Measurements from ENCODE around the gene ARID4B.
"Not testable (repeated sequence)": the region's sequence is repeated elsewhere in the genome, so short reads cannot be mapped to it uniquely, and the experiment has no call there.

Gene ARID4B

DNA sequence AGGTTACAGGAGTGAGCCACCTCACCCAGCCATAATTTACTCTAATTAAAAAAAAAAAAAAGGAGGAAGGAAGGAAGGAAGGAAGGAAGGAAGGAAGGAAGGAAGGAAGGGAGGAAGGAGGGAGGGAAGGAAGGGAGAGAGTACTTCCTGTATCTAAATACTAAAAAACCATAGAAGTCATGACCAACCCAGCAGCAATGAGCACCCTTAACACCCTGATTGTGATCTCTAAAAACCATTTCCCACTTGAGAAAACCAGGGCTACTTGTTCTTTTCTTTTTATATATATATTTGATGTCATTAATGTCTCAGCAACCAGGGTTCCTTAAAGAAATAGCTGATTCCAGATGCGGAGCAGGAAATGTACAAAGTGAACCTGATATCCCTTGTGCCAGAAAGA is 31.2 kb downstream of the ARID4B start:
- DNase-seq = no peak

DNA sequence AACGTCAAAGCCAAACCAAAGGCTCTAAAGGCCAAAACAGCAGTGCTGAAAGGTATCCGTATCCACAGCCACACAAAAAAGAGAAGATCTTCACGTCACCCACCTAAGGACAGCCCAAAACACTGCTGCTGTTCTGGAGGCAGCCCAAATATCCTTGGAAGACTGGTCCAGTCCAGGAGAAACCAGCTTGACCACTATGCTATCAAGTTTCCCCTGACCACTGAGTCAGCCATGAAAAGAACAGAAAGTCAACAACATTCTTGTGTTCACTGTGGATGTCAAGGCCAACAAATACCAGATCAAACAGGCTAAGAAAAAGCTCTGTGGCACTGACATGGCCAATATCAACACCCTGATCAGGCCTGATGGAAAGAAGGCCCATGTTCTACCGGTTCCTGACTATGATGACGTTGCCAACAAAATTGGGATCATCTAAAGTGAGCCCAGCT is 32.1 kb downstream of the ARID4B start:
- DNase-seq = no peak

DNA sequence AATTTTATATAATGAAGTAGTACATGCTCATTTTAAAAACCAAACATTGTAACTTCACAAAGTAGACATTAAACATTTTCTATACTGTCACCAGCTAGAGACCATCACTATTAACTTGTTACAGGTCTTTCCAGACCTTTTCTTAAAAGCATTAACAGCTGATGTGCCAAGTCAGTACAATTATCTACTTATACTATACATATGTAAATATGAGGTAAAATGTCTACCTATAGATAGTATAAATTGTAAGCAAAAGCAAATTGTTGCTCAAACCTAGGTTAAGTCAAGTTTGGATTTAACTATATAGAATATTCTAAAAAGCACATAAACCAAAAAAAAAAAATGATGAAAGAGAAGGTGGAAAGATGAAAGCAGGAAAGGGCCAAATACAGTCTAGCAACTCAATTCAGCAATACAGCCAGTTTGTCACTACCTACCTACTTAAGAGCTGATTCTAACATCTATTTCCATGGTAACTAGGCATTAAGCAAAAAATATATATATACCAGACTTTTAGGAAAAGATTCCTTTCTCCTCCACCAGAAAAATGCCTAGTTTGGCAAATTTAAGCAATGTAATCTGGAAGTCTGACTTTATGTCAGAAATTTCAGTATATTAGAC is 34.5 kb downstream of the ARID4B start:
- no peak for DNase-seq

DNA sequence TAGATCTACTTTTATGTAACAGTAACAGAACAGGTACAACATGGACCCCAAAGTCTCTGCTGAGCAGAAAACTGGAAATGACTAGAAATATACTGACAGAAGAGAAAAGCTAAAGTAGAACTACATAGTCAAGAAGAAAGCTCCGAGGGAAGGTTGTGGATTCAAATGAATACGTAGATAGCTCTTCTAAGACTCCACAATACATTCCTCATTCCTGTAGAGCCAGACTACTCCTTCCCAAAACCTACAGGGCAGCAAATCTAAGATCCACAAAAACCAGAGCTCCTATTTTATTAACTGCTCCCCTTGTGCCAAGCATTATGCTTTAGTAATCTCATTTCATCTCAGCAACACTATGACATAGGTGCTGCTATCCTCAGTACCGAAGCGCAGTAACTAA is 35.2 kb downstream of the ARID4B start:
- DNase-seq = no peak

DNA sequence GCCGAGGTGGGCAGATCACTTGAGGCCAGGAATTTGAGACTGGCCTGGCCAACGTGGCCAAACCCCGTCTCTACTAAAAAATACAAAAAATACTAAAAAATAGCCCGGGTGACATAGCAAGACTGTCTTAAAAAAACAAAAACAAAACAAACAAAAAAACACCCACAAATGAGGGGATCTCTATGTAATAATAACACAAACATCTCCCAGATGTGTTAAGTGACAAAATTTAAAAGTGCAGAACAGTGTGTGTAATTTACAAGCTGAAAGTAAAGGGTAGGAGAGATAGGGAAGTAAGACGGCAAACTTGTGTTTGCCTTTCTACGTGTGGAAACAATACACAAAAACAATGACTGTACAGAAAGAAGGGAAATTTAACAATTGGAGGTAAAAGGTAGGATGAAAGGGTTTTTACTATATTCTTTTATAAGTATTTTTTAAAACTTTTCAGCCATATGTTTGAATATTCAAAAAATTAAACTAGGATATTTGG is 36.3 kb downstream of the ARID4B start:
- DNase-seq = no peak

DNA sequence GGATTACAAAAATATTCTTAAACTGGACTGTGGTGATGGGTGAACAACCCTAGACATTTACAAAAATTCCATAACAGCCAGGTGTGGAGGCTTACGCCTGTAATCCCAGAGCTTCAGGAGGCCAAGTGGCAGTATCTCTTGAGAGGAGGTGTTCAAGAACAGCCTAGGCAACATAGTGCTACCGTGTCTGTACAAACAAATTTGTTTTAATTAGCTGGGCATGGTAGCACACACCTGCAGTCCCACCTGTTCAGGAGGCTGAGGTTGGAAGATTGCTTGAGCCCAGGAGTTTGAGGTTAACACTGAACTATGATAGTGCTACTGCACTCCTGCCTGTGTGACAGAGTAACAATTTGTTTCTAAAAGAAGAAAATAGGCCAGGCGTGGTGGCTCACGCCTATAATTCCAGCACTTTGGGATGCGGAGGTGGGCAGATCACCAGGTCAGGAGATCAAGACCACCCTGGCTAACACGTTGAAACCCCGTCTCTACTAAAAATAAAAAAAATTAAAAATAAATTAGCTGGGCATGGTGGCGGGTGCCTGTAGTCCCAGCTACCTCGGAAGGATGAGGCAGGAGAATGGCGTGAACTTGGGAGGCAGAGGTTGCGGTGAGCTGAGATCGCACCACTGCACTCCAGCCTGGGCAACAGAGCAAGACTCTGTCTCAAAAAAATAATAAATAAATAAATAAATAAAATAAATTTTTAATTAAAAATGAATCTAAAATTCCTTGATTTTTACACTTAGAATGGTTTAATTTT is 37.1 kb downstream of the ARID4B start:
- DNase-seq = no peak

DNA sequence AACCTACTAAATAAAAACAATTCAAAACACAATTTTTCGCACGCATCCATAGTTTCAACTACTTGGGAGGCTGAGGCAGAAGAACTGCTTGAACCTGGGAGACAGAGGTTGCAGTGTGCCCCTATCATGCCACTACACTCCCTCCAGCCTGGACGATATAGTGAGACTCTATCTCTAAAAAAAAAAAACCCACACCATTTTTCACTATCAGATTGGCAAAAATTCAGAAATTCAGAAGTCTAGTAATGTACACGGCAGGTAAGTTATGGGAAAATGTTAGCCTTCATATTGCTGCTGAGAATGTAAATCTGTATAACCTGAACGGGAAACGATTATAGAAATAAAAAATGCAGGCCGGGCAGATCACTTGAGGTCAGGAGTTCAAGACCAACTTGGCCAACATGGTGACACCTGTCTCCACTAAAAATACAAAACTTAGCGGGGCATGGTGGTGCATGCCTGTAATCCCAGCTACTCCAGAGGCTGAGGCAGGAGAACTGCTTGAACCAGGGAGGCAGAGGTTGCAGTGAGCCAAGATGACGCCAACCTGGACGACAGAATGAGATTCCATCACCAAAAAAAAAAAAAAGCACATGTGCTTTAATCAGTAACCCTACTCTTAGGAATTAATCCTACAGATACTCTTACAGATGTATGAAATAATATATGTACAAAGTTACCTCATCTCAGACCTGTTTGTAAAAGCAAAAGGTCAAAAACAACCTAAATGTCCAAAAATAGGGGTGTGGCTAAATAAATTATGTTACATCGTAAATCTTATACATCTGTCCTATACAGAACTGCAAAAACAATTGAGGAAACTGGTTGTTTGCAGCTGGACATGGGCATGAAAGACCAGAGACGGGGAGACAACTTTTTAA is 37.9 kb downstream of the ARID4B start:
- no peak for DNase-seq

DNA sequence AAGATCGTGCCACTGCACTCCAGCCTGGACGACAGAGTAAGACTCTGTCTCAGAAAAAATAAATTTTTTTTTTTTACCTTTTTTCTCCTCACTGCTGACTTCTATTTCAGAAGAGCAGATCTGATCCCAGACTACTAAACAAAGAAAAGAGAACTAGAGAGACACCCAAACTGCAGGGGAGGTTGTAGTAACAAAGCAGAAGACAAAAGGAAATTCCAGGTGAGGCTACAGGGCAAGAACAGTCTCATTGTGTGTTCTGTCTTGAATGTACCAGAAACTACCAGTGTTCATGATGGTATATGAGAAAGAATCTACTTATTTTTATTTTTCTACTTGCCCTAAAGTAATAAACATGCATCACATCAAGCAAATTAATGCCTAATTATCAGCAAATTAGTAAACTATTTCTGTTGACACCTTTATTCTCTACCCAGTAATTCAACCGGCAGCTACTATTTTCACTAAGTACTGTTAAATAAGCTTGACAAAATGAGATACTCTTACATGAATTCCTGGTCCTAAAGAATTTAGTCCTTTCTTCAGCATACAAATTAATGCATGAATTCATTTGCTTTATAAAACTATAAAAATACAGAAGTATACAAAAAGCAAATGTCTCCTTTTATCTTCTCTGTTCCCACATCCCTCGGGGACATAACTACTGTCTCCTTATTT is 40.6 kb downstream of the ARID4B start:
- no peak for DNase-seq

DNA sequence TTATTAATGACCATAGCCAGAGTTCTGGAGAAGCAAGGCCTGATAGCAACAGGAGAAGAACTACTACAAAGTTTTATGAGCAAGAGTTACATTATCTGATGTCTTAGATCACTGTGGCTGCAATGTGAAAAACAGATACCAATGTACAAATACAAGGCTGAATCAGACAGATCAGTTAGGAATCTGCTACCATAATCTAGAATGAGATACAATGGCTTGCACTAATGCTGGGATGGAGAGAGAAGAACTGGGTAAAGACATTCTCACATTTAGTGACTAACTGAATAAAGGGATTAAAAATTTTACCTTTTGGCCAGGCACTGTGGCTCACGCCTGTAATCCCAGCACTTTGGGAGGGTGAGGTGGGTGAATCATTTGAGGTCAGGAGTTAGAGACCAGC is 41.3 kb downstream of the ARID4B start:
- no peak for DNase-seq

DNA sequence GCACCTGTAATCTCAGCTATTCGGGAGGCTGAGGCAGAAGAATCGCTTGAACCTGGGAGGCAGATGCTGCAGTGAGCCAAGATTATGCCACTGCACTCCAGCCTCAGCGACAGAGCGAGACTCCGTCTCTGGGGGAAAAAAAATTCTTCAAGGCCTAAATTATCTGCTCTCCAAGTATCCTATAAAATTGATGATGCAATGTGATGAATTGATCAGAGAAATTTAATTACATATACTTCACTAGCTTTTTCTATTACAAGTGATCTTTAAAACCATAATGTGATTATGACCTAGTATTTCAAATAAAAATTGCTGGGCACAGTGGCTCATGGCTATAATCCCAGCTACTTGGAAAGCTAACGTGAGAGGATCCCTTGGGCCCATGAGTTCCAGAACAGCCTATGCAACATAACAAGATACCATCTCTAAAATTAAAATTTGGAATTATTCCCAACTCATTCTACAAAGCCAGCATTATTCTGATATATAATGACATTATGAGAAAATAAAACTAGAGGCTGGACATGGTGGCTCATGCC is 43.7 kb downstream of the ARID4B start:
- DNase-seq = no peak

DNA sequence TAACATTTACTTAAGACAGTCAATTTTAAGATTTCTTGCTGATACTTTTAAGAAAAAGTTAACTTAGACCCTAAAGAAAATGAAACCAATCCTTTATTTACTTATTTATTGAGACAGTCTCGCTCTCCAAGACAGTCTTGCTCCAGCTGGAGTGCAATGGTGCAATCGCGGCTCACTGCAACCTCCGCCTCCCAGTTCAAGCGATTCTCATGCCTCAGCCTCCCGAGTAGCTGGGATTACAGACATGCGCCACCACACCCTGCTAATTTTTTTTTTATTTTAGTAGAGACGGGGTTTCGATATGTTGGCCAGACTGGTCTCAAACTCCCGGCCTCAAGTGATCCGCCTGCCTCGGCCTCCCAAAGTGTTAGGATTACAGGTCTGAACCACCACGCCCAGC is 44.3 kb downstream of the ARID4B start:
- not testable (repeated sequence) for DNase-seq

DNA sequence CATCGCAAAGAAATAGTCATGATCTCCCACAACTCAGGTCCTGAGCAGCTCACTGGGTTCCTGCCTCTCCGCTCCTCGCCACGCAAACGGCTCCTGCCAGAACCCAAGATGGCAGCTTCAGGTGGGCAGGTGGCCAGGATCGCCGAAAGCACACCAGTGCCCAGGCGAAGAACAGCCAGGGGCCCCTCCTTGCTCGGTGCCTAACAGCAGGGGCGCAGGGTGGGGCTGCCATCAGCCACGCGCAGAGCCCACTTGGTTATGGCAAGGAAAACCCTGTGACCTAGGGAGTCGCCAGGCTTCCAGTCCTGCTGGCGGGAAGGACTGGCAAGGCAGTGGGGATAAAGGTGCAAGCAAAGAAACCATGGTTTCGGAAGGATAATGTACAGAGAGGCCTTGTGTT is 47.5 kb downstream of the ARID4B start:
- no peak for DNase-seq

DNA sequence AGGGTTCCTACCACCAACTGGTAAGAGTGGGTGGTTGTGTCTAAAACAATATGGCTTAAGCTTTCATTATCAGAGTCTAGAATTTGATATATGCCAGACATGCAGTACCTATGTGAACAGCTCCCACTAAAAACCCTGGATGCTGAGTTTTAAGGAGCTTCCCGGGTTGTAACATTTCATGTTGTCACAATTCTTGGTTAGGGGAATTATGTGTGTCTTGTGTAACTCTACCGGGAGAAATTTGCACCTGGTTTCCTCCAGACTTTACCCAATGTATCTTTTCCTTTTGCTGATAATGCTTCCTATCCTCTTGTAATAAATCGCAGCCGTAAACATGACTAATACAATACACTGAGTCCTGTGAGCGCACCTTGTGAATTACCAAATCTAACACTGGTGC is 48.3 kb downstream of the ARID4B start:
- DNase-seq = no peak

DNA sequence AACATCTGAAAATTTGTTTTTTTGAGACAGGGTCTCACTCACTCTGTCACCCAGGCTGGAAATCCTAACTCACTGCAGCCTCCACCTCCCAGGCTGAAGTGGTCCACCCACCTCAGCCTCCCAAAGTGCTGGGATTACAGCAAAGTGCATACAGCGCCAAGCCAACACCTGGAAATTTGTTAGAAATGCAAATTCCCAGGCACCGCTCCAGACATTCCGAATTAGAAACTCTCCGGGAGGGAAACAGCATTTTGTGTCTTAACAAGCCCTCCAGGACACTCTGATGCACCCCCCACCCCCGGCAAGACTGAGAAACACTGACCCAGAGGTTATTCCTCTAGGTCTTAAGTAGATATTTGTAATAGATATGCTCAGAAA is 49.1 kb downstream of the ARID4B start:
- no peak for DNase-seq

DNA sequence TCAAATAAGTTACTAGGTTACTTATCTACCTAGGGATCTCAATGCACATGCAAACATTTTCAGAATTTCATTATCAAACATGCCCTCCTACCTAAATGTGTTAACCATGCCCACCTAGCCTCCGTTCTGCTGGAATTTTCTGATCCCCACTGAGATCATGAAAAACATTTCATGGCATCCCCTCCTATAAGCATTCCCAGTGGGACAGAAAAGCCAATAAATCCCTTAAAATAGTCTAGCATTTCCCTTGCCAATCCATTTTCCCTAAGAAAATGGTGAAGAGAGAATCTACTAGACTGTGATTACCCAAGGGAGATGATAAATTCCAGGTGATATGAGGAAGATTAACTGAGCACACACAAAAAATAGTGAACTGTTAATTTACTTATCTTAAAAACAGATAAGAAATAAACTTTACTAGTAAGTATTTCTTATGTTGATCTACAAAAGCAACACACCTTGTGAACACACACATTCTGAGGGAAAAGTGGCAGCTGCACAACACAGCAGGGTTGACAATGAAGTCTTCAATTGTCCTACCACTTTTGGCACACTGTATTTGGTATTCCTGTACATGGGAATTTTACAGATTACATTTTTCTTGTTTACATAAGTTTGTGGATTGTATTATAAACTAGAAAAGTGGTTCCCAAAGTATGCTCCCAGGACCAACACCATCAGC is 49.6 kb downstream of the ARID4B start:
- no peak for DNase-seq

DNA sequence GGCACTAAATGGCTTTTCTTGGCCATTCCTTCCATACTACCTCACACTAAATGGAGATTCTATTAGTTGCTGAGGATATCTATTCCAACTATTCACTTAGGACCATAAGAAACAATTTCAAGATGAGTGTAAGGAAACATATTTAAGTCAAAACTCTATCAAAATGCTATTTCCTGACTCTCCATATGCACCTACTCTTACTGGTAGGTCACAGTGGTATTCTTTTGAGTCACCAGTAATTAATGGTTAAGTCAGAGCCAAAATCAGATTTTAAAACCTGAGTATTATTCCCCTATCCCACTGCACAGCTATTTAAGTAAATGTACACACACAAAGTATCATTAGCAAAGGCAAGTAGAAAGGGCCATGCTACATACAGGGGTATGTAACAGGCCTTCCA is 50.3 kb downstream of the ARID4B start:
- no peak for DNase-seq

DNA sequence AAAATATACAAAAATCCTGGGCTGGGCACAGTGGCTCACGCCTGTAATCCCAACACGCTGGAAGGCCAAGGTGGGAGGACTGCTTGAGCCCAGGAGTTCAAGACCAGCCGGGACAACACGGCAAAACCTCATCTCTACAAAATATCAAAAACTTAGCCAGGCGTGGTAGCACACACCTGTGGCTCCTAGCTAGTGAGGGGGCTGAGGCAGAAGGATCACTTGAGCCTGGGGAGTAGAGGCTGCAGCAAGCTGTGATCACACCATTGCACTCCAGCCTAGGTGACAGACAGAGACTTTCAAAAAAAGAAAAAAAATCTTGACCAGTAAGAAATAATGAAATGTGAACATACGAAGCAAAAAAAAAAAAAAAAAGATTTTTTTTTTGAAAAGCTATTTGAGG is 52.1 kb downstream of the ARID4B start:
- DNase-seq = no peak

DNA sequence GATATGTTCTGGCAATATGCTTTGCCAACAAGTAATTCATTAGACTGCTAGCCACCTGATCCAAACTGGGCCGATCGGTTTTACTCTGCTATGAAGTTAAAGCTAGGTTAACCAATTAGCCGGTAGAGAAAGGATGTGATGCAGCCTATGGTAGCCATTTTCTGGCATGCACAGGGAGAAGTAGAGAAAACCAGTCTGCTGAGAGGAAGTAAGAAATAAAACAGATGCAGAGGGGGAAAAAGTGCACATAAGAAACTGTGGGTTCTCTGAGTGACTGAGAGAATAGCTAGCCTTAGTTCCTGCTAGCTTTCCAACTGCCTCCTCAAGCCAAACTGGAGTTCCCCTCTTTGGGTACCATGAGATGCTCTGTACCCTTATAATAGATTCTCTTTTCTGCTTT is 52.8 kb downstream of the ARID4B start:
- no peak for DNase-seq

DNA sequence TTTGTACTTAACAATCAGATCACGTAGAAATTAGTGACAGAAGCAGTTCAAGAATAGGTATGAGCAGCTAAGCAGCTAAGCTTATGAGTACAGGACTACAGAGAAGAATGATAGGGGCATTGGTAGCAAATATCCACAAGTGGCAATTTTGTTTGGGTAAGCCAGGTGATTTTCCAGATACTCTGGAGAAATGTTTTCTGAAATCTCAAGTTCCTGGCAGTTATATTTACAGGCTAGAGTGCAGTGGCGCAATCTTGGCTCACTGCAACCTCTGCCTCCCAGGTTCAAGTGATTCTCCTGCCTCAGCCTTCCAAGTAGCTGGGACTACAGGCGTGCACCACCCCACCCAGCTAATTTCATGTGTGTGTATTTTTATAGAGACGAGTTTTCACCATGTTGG is 55.1 kb downstream of the ARID4B start:
- DNase-seq = no peak

DNA sequence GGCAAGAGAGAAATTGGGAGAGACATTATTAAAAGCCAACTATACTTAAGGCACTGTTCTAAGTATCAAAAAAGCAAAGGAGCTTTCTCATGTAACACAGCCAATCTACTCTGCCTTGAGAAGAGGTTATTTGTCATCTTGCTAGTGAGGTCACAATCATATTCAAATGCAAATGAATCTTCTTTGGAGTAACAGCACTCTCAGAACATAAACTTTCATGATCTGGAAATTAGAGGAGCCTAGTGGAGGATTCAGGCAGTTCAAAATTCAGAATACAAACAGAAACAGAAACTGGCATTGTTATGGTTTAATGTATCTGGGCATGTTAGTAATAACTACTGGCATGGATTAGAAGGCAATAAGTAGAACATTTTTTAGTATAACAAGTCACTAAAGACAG is 57.4 kb downstream of the ARID4B start:
- DNase-seq = no peak

DNA sequence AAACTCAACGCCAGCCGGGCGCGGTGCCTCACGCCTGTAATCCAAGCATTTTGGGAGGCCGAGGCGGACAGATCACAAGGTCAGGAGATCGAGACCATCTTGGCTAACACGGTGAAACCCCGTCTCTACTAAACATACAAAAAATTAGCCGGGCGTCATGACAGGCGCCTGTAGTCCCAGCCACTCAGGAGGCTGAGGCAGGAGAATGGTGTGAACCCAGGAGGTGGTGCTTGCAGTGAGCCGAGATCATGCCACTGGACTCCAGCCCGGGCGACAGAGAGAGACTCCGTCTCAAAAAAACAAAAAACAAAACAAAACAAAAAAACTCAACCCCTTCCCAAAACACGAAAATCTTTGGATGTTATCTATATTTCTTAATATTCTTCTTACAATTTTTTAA is 58.0 kb downstream of the ARID4B start:
- not testable (repeated sequence) for DNase-seq

Data from NCI-H187 treated with DMSO at 0.1 percent for 48 hours (cell line).